T47D (cell line): ENCODE measurements around the gene ENPP6.
A peak's percentile ranks its signal among the peaks of the same experiment; 100 is the strongest.
"Not testable (repeated sequence)": the region's sequence is repeated elsewhere in the genome, so short reads cannot be mapped to it uniquely, and the experiment has no call there.

Experiments
- DNase-seq, 2 experiments: peaks; one replicate each; pipeline versions ENCODE4 v3.0.0 to v3.0.0-alpha.2; 2011 to 2012; ENCODE audit warnings: low read depth in 1 of 2, low spot score in 1 of 2
- JUND ChIP-seq: IDR thresholded peaks from 2 replicates; pipeline ENCODE4 v1.6.1; 2012; ENCODE audit warnings: low read depth
- in situ Hi-C: cut with HindIII; loops from 2 replicates; pipeline ENCODE4 v1.10.0; 2016; ENCODE audit warnings: low sequenced_read_pairs, low pct_unique_long_range_greater_than_20kb

ENPP6 gene

DNA sequence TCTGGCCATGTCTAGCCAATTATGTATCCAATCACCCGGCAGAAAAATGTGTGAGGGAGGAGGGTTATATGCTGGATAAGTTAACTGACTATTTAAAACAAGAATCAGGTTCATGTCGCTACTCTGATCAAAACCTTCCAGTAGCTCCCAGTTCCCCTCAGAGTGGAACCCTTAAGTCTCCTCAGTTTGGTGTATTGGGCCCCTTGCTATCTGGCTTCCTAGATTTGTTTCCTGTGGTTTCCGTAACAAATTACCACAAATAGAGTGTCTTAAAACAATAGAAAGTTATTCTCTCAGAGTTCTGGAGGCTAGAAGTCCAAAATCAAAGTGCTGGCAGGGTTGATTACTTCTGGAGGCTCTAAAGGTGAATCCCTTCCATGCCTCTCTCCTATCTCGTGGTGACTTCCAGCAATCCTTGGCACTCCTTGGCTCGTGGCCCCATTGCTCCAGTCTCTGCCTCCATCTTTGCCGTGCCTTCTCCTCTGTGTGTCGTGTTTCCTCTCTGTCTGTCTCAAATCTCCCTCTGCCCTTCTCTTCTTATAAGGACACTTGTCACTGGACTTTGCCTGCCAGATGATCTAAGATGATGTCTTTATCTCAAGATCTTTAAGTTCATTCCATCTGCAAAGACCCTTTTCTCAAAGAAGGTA lies 10.5 kb upstream of the ENPP6 start:
- no peak for DNase-seq
- TF ChIP-seq JUND, result no peak
- in situ Hi-C loops, result no loop called here

DNA sequence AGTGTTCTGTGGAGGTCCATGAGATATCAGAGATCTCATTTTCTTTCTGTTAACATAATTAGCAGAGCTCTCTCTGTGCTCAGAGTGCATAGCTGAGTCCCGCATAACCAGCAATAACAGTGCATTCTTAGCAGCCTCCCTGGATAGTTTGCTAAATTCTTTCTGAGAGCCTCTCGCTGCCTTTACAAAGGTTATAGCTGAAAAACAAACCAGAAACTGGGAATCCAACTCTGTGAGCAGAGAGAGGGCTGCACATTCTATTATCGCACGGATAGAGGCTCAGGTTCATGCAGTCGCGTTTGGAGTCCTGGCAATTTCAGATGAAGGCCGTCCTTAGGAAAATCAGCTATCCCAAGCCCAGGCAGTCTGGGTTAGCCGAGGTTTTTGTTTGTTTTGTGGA lies 1.2 kb downstream of the ENPP6 start:
- TF ChIP-seq JUND, result no peak
- in situ Hi-C loops, result no loop called here
- no peak for DNase-seq

DNA sequence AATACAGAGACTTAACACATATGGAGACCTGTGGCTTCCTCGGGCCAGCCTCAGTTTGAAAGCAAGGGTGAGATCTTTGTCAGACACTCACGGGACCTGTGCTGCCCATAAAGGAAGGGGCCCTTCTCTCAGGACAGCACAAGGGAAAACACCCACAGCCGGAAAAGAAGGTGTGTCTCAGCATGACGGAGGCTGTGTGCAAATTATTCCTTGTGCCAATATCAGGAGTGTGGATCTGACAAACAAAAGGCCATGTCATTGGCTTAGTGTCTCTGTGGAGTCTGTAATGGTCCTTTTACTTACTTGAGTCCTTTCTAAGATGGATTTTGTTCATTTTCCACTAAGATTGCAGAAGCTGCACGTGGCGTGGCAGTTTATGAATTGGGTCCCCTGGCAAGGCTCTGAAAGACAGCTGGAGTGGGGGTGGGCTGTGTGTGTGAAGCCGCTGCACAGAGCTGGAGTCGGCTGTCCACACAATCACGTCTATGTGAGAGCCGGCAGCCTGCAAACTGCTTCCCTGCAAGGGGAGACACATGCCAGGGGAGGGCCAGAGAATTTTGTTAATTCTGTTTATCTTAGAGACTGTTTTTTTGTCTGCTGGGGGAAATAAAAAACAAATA lies 1.9 kb downstream of the ENPP6 start:
- in situ Hi-C loops, result no loop called here
- TF ChIP-seq JUND, result no peak
- DNase-seq, result peak in 1 of 2 experiments; percentile 6

DNA sequence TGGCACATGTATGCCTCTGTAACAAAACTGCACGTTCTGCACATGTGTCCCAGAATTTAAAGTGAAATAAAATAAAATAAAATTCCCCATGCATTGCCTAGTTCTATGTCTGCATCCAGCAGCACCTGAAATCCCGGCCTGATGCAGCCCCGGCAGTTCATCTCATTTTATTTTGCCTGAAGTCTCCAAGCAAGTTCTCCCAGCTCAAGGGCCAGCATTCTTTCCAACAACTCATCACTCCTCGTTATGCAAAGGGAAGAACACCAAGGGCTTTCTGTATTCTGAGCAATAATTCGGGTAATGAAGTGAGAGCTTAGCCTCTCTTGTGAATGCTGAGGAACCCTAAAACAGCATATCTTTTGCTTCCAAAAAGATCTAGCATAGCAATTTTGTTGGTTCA lies 2.7 kb downstream of the ENPP6 start:
- in situ Hi-C loops, result no loop called here
- no peak for DNase-seq
- no peak for TF ChIP-seq JUND

DNA sequence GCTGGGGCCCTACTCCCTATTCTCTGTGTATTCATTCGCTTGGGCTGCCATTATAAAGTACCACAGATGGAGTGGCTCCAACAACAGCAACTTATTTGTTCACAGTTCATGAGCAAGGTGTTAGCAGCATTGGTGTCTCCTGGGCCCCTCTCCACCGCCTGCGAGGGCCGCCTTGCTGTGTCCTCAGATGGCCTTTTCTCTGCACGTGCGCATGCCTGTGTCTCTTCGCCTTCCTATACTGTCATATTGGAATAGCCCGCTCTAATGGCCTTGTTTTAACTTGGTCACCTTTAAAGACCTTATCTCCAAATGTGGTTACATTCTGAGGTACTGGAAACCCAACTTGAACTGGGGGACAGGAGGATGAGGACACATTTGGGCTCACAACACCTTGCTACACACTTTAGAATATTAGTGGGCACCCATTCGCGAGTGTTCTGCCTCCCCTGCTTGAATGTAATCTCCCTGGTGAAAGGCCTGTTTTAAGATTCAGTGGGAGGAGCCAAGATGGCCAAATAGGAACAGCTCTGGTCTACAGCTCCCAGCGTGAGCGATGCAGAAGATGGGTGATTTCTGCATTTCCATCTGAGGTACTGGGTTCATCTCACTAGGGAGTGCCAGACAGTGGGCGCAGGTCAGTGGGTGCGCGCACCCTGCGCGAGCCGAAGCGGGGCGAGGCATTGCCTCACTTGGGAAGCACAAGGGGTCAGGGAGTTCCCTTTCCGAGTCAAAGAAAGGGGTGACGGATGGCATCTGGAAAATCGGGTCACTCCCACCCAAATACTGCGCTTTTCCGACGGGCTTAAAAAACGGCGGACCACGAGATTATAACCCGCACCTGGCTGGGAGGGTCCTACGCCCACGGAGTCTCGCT lies 9.7 kb downstream of the ENPP6 start:
- in situ Hi-C loops, DNase-seq: not testable (repeated sequence)

DNA sequence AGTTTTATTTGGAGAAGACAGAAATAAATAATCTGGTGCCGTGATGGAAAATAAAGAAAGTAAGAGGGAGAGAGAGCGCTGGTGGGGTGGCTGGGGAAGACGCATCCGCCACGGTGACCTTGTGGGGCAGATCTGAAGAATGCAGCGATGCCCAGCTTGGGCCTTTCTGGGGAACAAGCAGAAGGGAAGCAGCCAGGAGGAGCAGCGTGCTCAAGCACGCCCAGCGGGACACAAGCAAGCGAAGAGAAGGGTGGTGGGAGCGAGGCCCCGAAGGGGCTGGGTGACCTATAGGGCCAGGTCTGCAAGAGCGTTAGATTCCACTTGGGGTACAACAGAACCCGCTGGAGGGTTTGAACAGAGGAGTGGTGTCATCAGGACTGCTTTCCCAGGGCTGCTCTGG lies 12.4 kb downstream of the ENPP6 start:
- TF ChIP-seq JUND, result no peak
- in situ Hi-C loops, result no loop called here
- no peak for DNase-seq

DNA sequence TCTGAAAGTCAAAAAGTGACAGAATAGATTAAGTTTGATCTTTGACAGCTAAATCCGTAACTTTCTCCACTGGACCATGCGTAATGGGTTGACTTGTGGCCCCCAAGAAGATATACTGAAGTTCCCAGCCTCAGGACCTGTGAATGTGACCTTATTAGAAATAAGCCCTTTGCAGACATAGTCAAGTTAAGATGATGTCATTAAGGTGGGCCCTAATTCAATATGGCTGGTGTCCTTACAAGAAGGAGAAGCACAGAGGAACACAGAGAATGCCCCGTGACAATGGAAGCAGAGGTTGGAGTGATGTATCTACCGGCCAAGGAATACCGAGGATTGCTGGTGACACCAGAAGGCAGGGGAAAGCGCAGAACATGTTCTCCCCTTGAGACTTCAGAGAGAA lies 14.4 kb downstream of the ENPP6 start:
- no peak for TF ChIP-seq JUND
- in situ Hi-C loops, result no loop called here
- DNase-seq, result no peak

DNA sequence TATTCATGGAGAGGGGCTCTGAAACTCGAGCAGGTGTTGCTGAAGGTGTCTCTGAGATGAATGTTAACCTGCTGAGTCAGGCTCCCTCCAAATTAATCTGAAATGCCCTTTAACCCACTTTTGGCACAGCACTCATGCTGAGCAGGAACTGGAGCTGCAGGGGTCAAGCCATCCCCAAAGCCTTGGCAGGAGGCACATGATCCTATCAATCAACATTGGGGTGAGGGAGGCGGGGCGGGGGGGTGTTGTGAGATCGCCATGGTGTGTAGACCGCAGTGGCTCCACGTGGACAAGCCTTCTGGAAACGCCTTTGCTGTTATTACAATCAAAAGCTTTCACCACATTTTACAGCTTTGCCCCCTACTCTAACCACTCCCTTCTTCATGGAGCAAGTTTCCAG lies 16.5 kb downstream of the ENPP6 start:
- TF ChIP-seq JUND, result no peak
- no peak for DNase-seq
- in situ Hi-C loops, result no loop called here

DNA sequence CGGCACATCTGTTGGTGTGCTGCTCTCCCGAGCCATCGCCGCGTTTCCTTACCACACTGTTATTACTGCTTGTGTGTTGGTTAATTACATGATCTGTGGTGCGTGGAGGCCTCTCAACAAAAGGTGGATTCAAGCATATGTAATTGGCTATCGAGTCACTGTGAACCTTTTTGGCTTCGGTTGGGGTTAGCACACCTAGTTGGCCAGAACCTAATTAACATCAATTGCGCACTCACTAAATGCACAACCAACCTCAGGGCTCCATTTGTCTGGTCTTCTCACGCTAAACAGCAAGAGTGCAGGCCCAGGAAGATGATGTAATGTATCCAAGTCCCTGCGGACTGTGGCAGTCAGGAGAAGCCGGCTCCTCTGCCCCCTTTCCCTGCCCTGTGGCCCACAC lies 17.4 kb downstream of the ENPP6 start:
- no peak for DNase-seq
- no peak for TF ChIP-seq JUND
- in situ Hi-C loops, result no loop called here

DNA sequence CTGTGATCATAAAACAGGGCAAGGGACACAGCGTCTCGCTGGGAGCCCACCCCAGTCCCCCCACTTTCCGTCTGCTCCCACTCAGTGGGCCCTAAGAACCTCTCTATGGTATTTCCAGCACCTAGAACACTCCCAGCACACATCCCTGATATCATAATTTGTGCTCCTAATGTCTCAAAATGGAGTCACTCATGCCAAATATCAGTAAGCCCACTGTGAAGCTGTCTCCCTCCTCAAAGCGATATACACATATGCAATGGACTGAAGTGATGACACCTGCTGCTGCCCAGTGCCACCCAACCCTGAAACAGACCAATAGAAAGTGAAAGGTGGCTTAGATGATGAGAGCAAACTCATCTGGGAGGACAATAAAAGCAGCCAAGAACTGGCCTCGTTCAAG lies 17.9 kb downstream of the ENPP6 start:
- TF ChIP-seq JUND, result no peak
- in situ Hi-C loops, result no loop called here
- no peak for DNase-seq

DNA sequence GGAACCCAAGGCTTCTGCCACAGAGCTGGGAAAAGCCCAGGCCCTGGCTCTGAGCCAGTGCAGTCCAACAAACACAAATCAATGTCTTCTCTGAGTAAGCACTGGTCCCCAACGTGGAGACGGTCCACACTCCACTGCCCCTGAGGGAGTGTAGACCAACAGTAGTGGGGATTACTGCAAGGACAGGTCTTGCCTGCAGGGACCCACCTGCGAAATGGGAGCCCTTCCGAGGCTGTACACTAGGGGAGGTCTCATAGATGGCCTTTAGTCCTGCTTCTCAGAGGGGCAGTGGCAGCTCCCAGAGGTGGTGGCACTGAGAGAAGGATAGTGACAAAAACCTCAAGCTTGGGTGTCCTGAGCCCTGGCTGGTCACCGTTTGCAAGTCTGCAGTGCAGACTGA lies 19.5 kb downstream of the ENPP6 start:
- TF ChIP-seq JUND, result no peak
- in situ Hi-C loops, result no loop called here
- no peak for DNase-seq

DNA sequence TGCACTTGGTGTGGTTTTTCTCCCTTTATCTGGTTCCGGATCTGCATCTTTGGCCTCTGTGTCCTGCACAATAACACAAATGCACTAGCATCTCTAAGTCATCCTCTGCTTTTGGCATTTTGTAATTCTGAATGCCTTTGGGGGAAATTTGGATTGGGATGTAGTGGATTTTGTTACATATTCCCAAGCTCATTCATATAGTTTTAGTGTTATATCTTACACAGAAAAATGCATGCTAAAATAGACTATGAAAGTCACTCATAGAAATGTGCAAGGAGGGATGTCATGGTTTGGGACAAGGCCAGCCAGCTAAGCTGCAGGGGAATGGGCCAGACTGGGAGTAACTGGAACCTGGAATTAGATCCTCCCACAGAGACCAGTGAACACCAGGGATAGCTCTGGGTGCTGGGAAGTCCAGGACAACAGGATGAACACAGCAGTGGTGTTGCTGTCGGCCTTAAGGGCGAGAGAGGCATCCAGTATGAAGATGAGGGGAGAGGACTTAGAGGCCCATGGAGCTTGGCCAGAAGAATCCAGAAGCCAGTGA lies 20.1 kb downstream of the ENPP6 start:
- in situ Hi-C loops, result no loop called here
- no peak for DNase-seq
- TF ChIP-seq JUND, result no peak

DNA sequence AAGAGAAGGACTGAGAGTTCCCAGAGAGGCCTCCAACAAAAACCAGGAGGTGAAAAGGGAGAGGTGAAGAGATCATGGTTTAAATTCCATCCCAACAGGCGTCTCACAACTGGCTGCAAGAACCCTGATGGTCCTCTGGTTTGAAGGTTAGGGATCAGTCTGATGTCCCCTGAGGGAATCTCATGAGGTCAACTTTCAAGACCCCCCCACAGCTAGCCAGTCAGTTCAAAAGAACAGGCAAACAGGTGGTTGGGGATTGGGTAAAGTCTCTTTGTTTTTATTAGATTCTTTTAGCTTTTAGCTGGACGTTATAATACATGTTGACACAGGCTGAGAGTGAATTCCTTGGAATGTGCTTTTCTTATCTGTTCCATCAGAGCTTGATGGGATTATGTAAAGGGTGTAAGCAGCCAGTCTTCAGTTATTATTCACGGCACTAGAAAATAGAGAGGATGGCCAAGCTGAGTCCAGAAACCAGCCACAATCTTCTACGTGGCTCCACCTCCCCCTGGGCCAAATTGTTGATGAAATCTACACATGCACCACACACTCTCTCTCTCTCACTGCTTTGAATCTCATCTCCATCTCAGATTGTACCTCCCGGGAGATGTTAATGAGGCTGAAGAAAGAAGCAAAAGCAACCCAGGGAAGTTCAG lies 20.8 kb downstream of the ENPP6 start:
- in situ Hi-C loops, result no loop called here
- DNase-seq, result peak; percentile 28 to 52
- TF ChIP-seq JUND, result no peak
